ENCODE results near the gene HELZ.

GRCh38 chr17:67186782-67187181 lies 58.2 kb downstream of the HELZ start:
- TF ChIP-seq CTCF (IDR thresholded peaks at IDR 0.05): no peak
- no peak for TF ChIP-seq EZH2 (IDR thresholded peaks at IDR 0.05; ENCODE audit: borderline replicate concordance, insufficient read depth, low read depth, low read length, poor library complexity, severe bottlenecking)

Measured in B cell (primary cell).